ENCODE data around the gene POM121. TPM values are rescaled to one million over a fixed set of nuclear protein-coding genes. Genes with fewer than 3 reads are reported as not detected.
"Not testable (repeated sequence)": the region's sequence is repeated elsewhere in the genome, so short reads cannot be mapped to it uniquely, and the experiment has no call there.

POM121 gene
- total and polyA plus RNA-seq, 8 donors: 7.5 to 66.3 (median 16.1) TPM

DNA sequence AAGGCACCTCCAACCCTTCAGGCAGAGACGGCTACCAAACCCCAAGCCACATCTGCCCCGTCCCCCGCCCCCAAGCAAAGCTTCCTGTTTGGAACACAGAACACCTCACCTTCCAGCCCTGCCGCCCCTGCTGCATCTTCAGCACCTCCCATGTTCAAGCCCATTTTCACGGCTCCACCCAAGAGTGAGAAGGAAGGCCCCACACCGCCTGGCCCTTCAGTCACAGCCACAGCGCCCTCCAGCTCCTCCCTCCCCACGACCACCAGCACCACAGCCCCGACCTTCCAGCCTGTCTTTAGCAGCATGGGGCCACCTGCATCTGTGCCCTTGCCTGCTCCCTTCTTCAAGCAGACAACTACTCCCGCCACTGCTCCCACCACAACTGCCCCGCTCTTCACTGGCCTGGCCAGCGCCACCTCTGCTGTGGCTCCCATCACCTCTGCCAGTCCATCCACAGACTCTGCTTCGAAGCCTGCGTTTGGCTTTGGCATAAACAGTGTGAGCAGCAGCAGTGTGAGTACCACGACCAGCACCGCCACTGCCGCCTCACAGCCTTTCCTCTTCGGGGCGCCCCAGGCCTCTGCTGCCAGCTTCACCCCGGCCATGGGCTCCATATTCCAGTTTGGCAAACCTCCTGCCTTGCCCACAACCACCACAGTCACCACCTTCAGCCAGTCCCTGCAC is 17.3 kb downstream of the POM121 start:
- WGBS, 5 donors: 81 to 95% (median 89%) methylated on average over 5 to 6 of the region's 20 CpGs
- DNase-seq; H3K4me1 ChIP-seq; H3K27ac ChIP-seq; intact Hi-C loops (cut with DNase I; ENCODE audit: low total_unique reads); H3K4me3 ChIP-seq; H3K9me3 ChIP-seq; H3K27me3 ChIP-seq: not testable (repeated sequence)
- peaks cover 18 to 63% (median 54%) of the 10 kb centered on the region in 4 donors for H3K36me3 ChIP-seq

DNA sequence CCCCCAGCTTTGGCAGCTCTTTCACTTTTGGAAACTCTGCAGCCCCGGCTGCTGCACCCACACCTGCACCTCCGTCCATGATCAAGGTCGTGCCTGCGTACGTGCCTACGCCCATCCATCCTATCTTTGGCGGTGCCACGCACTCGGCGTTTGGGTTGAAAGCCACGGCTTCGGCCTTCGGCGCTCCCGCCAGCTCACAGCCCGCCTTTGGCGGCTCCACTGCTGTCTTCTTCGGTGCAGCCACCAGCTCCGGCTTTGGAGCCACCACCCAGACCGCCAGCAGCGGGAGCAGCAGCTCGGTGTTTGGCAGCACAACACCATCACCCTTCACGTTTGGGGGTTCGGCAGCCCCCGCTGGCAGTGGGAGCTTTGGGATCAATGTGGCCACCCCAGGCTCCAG is 18.1 kb downstream of the POM121 start:
- H3K4me3 ChIP-seq; H3K27ac ChIP-seq; DNase-seq; H3K9me3 ChIP-seq; H3K4me1 ChIP-seq; H3K27me3 ChIP-seq; intact Hi-C loops (cut with DNase I; ENCODE audit: low total_unique reads): not testable (repeated sequence)
- H3K36me3 ChIP-seq: peaks cover 18 to 59% (median 53%) of the 10 kb centered on the region in 4 donors
- 93 to 97% (median 95%) methylated on average over 20 to 25 of the region's 25 CpGs for WGBS, 5 donors

DNA sequence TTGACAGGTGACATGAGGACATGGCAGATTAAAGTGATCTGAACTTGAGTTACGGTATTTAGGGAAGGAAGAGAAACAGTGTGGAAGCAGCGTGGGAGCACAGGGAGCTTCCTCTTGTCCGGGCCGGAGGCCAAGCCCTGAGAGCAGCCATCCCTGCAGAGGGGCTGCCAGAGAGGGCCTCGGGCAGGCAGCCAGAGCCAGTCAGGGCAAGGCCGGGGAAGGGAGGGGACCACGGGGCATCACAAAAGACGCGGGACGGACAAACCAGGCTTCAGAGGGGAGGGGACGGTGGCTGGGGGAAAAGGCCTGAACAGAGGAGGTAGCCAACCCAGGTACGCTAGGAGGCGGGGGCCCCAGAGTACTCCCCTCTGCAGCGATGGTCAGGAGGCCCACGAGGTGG is 20.0 kb downstream of the POM121 start:
- H3K4me3 ChIP-seq; H3K27me3 ChIP-seq; DNase-seq; H3K27ac ChIP-seq; H3K9me3 ChIP-seq; H3K4me1 ChIP-seq; intact Hi-C loops (cut with DNase I; ENCODE audit: low total_unique reads): not testable (repeated sequence)
- 59 to 68% (median 65%) methylated on average over 8 to 9 of the region's 15 CpGs; no CpG with 5 or more reads in 2 of the 5 donors for WGBS, 5 donors
- H3K36me3 ChIP-seq: peaks cover 3 to 59% (median 53%) of the 10 kb centered on the region in 4 donors

DNA sequence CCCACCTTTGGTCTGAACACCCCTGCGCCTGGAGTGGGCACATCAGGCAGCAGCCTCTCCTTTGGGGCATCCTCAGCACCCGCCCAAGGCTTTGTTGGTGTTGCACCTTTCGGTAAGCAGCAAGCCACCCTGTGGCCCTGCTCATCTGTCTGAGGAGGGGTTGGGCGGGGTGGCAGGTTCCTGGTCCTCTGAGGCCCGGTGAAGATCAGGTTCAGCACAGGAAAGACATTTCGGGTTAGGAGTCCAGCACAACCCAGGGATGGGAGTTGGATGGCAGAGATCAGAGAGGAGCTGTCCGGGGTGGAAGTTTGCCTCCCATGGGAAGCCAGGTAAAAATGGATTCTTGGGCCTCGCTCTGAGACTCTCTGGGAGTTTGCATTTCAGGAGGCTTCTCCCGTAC is 20.7 kb downstream of the POM121 start:
- H3K9me3 ChIP-seq; DNase-seq; H3K27ac ChIP-seq; H3K4me1 ChIP-seq; H3K27me3 ChIP-seq; intact Hi-C loops (cut with DNase I; ENCODE audit: low total_unique reads); H3K4me3 ChIP-seq: not testable (repeated sequence)
- 86 to 90% (median 87%) methylated on average over 2 to 8 of the region's 9 CpGs for WGBS, 5 donors
- H3K36me3 ChIP-seq: peaks cover 3 to 56% (median 51%) of the 10 kb centered on the region in 4 donors

DNA sequence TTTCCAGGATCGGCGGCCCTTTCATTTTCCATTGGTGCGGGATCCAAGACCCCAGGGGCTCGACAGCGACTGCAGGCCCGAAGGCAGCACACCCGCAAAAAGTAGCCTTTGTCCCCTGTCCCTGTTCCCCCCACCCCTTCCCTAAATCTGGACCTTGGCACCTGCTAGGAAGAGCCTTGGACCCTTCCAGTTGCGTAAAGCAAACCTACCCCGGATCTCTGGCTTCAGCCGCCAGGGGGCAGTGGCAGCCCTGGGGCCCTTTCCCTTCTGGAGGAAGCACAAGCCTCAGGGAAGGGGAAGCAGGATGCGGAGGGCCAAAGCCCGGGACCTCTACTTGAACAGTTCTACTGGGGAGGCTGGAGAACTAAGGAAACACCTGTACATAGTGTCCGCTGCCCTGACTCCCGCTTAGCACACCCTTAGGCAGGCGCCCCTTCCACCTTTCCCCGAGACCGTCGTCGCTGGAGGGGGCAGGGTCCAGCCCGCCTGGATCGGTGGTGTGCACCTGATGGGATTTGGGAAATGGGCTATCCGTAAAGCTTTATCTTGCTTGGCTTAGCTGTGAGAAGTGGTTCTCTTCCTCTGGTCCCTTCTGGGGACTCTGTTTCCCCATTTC is 21.3 kb downstream of the POM121 start:
- H3K27me3 ChIP-seq; intact Hi-C loops (cut with DNase I; ENCODE audit: low total_unique reads); H3K9me3 ChIP-seq; H3K4me1 ChIP-seq; H3K4me3 ChIP-seq; DNase-seq; H3K27ac ChIP-seq: not testable (repeated sequence)
- peaks cover 3 to 52% (median 46%) of the 10 kb centered on the region in 4 donors for H3K36me3 ChIP-seq
- TF ChIP-seq, protein P1, sequence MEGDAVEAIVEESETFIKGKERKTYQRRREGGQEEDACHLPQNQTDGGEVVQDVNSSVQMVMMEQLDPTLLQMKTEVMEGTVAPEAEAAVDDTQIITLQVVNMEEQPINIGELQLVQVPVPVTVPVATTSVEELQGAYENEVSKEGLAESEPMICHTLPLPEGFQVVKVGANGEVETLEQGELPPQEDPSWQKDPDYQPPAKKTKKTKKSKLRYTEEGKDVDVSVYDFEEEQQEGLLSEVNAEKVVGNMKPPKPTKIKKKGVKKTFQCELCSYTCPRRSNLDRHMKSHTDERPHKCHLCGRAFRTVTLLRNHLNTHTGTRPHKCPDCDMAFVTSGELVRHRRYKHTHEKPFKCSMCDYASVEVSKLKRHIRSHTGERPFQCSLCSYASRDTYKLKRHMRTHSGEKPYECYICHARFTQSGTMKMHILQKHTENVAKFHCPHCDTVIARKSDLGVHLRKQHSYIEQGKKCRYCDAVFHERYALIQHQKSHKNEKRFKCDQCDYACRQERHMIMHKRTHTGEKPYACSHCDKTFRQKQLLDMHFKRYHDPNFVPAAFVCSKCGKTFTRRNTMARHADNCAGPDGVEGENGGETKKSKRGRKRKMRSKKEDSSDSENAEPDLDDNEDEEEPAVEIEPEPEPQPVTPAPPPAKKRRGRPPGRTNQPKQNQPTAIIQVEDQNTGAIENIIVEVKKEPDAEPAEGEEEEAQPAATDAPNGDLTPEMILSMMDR (IDR thresholded peaks at IDR 0.05): peak in 1 of 7 experiments; percentile 26
- 78 to 93% (median 83%) methylated on average over 9 to 21 of the region's 22 CpGs for WGBS, 5 donors

DNA sequence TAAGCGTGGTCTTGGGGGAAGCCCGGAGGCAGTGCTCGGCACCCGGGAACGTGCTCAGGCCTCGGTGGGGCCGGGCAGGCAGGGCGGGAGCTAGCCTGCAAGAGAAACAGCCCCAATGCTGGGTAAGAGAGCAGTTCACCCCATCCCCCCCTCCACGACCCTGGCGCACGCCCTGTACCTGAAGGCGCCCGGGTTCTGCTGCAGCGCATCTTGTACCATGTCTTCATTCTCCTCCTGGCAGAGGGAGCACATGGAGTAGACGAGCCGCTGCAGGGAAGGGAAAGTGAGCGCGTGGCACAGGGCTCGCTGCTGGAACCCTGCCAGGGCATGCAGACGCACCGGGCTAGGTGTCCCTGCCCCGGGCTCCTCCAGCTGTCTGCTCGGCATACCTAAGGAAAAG is 23.8 kb downstream of the POM121 start:
- H3K27ac ChIP-seq; intact Hi-C loops (cut with DNase I; ENCODE audit: low total_unique reads); H3K9me3 ChIP-seq; H3K4me1 ChIP-seq; H3K27me3 ChIP-seq; H3K4me3 ChIP-seq; DNase-seq: not testable (repeated sequence)
- peaks cover 0 to 38% (median 36%) of the 10 kb centered on the region in 4 donors for H3K36me3 ChIP-seq
- WGBS, 5 donors: 75 to 87% (median 83%) methylated on average over 14 to 17 of the region's 23 CpGs

DNA sequence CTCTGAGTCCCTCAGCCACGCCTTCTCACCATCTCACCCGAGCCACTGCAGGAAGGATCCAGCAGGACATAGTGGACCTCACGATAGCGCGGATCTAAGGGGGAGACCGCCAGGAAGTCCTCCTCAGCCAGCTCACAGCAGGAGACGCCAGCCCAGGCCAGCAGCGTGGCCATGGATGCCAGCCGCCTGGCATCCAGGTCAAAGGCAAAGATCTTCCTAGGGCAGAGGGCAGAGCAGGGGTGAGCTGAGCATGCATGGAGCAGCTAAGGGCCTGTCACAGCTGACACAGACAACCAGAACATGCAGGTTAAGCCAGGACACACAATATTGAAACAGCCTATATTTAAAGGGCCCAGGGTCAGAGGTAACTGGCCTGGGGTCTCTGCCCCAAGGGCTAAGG is 24.4 kb downstream of the POM121 start:
- H3K27ac ChIP-seq; DNase-seq; H3K27me3 ChIP-seq; H3K9me3 ChIP-seq; intact Hi-C loops (cut with DNase I; ENCODE audit: low total_unique reads); H3K4me3 ChIP-seq; H3K4me1 ChIP-seq: not testable (repeated sequence)
- H3K36me3 ChIP-seq: peaks cover 0 to 37% (median 35%) of the 10 kb centered on the region in 4 donors
- 72 to 89% (median 86%) methylated on average over 5 to 9 of the region's 9 CpGs; no CpG with 5 or more reads in 1 of the 5 donors for WGBS, 5 donors

DNA sequence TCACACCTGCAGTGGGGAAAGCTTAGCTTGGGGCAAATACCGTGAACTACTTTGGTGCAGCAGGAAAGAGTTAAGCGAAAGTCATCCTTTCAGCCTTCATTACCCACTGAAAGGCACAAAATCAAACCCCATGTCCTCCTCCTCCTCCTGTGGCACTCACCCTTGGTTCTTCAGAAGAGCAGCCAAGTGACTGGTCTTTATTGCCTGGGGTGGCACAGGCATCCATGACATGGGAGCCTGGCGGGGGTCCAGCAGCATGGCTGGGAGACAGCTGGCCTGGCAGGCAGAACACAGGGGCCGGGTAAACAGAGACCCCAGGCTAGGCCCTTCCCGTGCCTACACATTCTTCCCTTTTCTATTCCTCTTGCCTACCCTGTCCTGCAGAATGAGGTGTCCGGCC is 24.8 kb downstream of the POM121 start:
- DNase-seq; H3K9me3 ChIP-seq; H3K4me3 ChIP-seq; H3K4me1 ChIP-seq; intact Hi-C loops (cut with DNase I; ENCODE audit: low total_unique reads); H3K27ac ChIP-seq; H3K27me3 ChIP-seq: not testable (repeated sequence)
- H3K36me3 ChIP-seq: peaks cover 0 to 37% (median 35%) of the 10 kb centered on the region in 4 donors
- WGBS, 5 donors: 60 to 95% (median 92%) methylated on average over 3 to 4 of the region's 6 CpGs

DNA sequence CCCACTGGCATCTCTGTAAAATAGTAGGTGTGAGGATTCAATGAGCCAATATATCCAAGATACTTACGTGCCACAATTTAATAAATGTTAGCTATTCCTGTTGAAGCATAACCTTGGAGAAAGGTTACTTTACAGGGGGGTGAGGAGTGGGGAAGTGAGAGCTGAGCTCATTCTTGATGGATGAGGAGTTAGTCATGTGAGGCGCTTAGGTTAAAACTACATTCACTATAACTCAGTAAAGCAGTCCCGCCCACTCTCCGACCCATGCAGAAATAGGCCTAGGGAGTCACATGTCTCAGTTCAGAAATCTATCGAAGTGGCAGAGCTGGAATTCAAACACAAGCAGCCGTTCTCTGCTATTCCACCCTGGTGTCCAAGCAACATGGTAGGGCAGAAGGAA is 25.5 kb downstream of the POM121 start:
- peaks cover 0 to 35% (median 33%) of the 10 kb centered on the region in 4 donors for H3K36me3 ChIP-seq
- H3K4me3 ChIP-seq; H3K27ac ChIP-seq; H3K4me1 ChIP-seq; DNase-seq; intact Hi-C loops (cut with DNase I; ENCODE audit: low total_unique reads); H3K27me3 ChIP-seq; H3K9me3 ChIP-seq: not testable (repeated sequence)
- WGBS, 5 donors: 74% methylated on average over 4 of the region's 6 CpGs; no CpG with 5 or more reads in 4 of the 5 donors

DNA sequence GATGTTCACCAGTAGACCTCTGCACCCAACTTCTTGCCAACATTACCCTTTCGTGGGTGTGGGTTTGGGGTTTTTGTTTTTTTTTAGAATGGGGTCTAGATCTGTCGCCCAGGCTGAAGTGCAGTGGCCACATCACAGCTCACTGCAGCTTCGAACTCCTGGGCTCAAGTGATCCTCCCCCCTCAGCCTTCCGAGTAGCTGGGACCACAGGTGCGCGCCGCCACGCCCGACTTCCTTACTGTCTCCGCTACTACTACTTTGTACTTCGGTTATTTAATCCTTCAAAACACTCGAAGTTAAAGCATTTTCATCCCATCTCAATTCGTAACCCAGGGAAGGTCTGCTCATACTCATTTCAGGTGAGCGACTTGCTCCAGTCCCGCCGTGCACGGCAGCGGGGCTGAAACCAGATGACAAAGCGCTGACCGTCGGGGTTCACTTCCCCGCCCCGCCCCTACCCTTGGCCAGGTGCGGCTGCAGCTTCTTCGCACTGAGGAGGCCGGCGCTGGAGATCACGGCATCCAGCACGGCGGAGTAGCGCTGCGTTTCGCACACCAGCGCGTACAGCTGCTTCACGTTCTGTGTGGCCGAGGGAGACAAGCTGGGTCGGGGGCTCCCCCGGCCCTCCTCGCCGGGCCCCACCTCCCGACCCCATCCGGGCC is 29.1 kb downstream of the POM121 start:
- H3K4me3 ChIP-seq: peak overlapping the region; percentile 36 to 47 (median 40)
- 0 to 18% (median 8%) methylated on average over 1 to 2 of the region's 43 CpGs; no CpG with 5 or more reads in 1 of the 5 donors for WGBS, 5 donors
- intact Hi-C loops (cut with DNase I; ENCODE audit: low total_unique reads): not testable (repeated sequence)

More for the DNA sequence above, 29.1 kb downstream of the POM121 start:
- H3K27ac ChIP-seq, DNase-seq, H3K27me3 ChIP-seq, H3K9me3 ChIP-seq, H3K4me1 ChIP-seq: not testable (repeated sequence)
- H3K36me3 ChIP-seq: peaks cover 0 to 11% (median 9%) of the 10 kb centered on the region in 4 donors

All from stomach (tissue), 9 donors.